Stimulated activated CD4-positive, alpha-beta T cell treated with anti-CD3 and anti-CD28 coated beads, TNF-alpha, amount 100 ng/mL, for 24 hours (primary cell): Measurements from ENCODE around the gene LRRC47.

Experiments used
- DNase-seq, 3 experiments: peaks; one replicate each; pipeline ENCODE4 v3.0.0-alpha.2; 2020; ENCODE audit warnings: low read depth in 3 of 3

Gene LRRC47

GRCh38 chr1:3796215-3797061 lies at the start of gene LRRC47:
LRRC47 (minus strand) TSS chr1:3796498; CDS start chr1:3796476, 22 bp downstream.
- DNase-seq = peak; percentile 90 to 95 (median 92)

- DNase-seq = no peak
These were observed 46.6 kb upstream of the LRRC47 start for GRCh38 chr1:3842912-3843311.

GRCh38 chr1:3841491-3841890 lies 45.2 kb upstream of the LRRC47 start:
- DNase-seq = no peak

- no peak for DNase-seq
These were observed 42.5 kb upstream of the LRRC47 start for GRCh38 chr1:3838788-3839187.

GRCh38 chr1:3837685-3838084 lies 41.4 kb upstream of the LRRC47 start:
- DNase-seq = no peak

GRCh38 chr1:3837200-3837599 lies 40.9 kb upstream of the LRRC47 start:
- DNase-seq = no peak

GRCh38 chr1:3836421-3836820 lies 40.1 kb upstream of the LRRC47 start:
- no peak for DNase-seq

- no peak for DNase-seq
These were observed 38.4 kb upstream of the LRRC47 start for GRCh38 chr1:3834701-3835100.

- no peak for DNase-seq
These were observed 35.4 kb upstream of the LRRC47 start for GRCh38 chr1:3831689-3832088.

- DNase-seq = no peak
These were observed 32.1 kb upstream of the LRRC47 start for GRCh38 chr1:3828391-3828790.

GRCh38 chr1:3827813-3828307 lies 31.6 kb upstream of the LRRC47 start:
- no peak for DNase-seq

GRCh38 chr1:3825356-3825755 lies 29.1 kb upstream of the LRRC47 start:
- DNase-seq = no peak

GRCh38 chr1:3824650-3825049 lies 28.4 kb upstream of the LRRC47 start:
- DNase-seq = no peak

- DNase-seq = no peak
These were observed 26.1 kb upstream of the LRRC47 start for GRCh38 chr1:3822421-3822820.

- no peak for DNase-seq
These were observed 25.6 kb upstream of the LRRC47 start for GRCh38 chr1:3821908-3822307.

GRCh38 chr1:3821447-3821846 lies 25.1 kb upstream of the LRRC47 start:
- DNase-seq = no peak

GRCh38 chr1:3821004-3821403 lies 24.7 kb upstream of the LRRC47 start:
- no peak for DNase-seq

GRCh38 chr1:3820316-3820715 lies 24.0 kb upstream of the LRRC47 start:
- no peak for DNase-seq

- DNase-seq = no peak
These were observed 23.5 kb upstream of the LRRC47 start for GRCh38 chr1:3819771-3820200.

- no peak for DNase-seq
These were observed 21.7 kb upstream of the LRRC47 start for GRCh38 chr1:3817821-3818597.

GRCh38 chr1:3817138-3817740 lies 20.9 kb upstream of the LRRC47 start:
- no peak for DNase-seq
